HEK293 (cell line): ENCODE results near the gene TEX19.

Experiments used
- ATF2 ChIP-seq: fragments of 450-650 bp; formaldehyde crosslinking; IDR thresholded peaks from 2 replicates; pipeline ENCODE4 v1.5.1; 2016; ENCODE audit warnings: missing biosample characterization, missing genetic modification characterization, low read depth
- CTCF ChIP-seq: fragments of 450-650 bp; formaldehyde crosslinking; IDR thresholded peaks from 2 replicates; pipeline ENCODE4 v1.5.1; 2016; ENCODE audit warnings: missing biosample characterization, missing genetic modification characterization
- PRDM2 ChIP-seq: fragments of 450-650 bp; formaldehyde crosslinking; IDR thresholded peaks from 2 replicates; pipeline ENCODE4 v1.5.1; 2016; ENCODE audit warnings: missing biosample characterization, missing genetic modification characterization, borderline replicate concordance
- TCF7L2 ChIP-seq: IDR thresholded peaks from 2 replicates; pipeline ENCODE4 v1.6.1; 2011; ENCODE audit warnings: low read depth, mild to moderate bottlenecking, inconsistent platforms, low read length, moderate library complexity, borderline replicate concordance
- ZNF148 ChIP-seq: fragments of 450-650 bp; formaldehyde crosslinking; IDR thresholded peaks from 2 replicates; pipeline ENCODE4 v1.5.0; 2017; ENCODE audit warnings: missing biosample characterization, missing genetic modification characterization, borderline replicate concordance
- ZNF623 ChIP-seq: fragments of 450-650 bp; formaldehyde crosslinking; IDR thresholded peaks from 2 replicates; pipeline ENCODE4 v1.5.1; 2016; ENCODE audit warnings: missing biosample characterization, missing genetic modification characterization
- ZNF747 ChIP-seq: fragments of 450-650 bp; formaldehyde crosslinking; IDR thresholded peaks from 2 replicates; pipeline ENCODE4 v1.5.1; 2016; ENCODE audit warnings: missing biosample characterization, missing genetic modification characterization

GRCh38 chr17:82389379-82389778, 30.3 kb downstream of the TEX19 start:
- TF ChIP-seq PRDM2 (tag by site-specific recombination) (no peak), ATF2 (tag by site-specific recombination) (no peak), CTCF (tag by site-specific recombination) (no peak), ZNF623 (no peak), TCF7L2 (no peak), ZNF148 (no peak), ZNF747 (tag by site-specific recombination) (no peak)
